AG10803 (cell line): ENCODE results near the gene RNFT1.

Experiments
- DNase-seq: peaks from one replicate; pipeline ENCODE4 v3.0.0; 2010; ENCODE audit warnings: low read depth
- H3K4me3 ChIP-seq: 2 replicates; pipeline ENCODE4 v1.5.1; 2011; ENCODE audit warnings: mild to moderate bottlenecking, low read length, control low read depth
- TF ChIP-seq, protein P1 (sequence below): conservative IDR thresholded peaks from 2 replicates; pipeline ENCODE4 v1.5.1; 2011; ENCODE audit warnings: mild to moderate bottlenecking, low read length, control low read depth, inconsistent platforms

Gene RNFT1

DNA sequence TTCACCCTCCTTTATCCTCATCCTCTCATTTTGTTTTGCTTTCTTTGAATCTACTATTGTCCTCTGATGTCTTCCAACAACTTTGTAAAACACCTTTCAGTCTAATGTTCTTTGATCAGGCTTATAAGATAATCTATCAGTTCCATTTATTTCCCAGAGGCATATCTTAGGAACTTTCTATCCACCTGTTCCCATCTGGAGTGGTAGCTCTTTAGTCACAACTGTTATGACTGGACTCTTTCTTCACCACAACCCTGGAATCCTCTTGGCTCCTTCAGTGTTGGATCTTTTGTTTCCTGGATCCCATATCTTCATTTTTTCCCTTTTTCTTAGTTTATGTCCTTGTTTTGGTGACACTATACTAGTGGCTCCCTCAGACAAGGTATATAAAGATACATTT, 48.1 kb downstream of the RNFT1 start:
- H3K4me3 ChIP-seq: no peak overlapping the region
- TF ChIP-seq, protein P1, sequence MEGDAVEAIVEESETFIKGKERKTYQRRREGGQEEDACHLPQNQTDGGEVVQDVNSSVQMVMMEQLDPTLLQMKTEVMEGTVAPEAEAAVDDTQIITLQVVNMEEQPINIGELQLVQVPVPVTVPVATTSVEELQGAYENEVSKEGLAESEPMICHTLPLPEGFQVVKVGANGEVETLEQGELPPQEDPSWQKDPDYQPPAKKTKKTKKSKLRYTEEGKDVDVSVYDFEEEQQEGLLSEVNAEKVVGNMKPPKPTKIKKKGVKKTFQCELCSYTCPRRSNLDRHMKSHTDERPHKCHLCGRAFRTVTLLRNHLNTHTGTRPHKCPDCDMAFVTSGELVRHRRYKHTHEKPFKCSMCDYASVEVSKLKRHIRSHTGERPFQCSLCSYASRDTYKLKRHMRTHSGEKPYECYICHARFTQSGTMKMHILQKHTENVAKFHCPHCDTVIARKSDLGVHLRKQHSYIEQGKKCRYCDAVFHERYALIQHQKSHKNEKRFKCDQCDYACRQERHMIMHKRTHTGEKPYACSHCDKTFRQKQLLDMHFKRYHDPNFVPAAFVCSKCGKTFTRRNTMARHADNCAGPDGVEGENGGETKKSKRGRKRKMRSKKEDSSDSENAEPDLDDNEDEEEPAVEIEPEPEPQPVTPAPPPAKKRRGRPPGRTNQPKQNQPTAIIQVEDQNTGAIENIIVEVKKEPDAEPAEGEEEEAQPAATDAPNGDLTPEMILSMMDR: no peak
- no peak for DNase-seq

DNA sequence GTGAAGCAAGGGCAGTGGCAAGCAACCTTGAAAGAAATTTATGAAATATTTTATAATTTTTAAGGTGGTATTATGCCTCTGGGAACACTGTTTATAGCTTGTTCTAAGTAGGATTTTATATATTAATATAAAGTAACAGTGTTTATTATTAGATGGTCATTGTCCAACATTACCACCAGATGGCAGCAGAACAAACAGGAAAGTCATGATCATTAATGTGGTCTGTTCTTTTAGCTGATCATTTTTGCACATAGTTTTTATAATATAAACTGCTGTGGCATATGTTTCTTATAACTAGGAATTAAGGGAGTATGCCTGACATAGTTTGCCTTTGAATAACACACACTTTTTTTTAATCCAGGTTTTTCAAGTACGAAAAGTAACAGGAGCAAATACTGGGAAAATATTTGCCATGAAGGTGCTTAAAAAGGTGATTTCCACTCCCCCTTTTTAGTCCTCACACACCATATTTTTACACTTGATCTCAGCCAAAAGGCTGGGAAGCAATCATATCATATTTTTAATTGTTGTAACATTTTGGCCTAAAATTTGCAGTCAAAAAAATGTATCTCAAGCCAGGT, 50.2 kb downstream of the RNFT1 start:
- DNase-seq: peak; percentile 62
- TF ChIP-seq, protein P1: peak; percentile 75
- H3K4me3 ChIP-seq: no peak overlapping the region

DNA sequence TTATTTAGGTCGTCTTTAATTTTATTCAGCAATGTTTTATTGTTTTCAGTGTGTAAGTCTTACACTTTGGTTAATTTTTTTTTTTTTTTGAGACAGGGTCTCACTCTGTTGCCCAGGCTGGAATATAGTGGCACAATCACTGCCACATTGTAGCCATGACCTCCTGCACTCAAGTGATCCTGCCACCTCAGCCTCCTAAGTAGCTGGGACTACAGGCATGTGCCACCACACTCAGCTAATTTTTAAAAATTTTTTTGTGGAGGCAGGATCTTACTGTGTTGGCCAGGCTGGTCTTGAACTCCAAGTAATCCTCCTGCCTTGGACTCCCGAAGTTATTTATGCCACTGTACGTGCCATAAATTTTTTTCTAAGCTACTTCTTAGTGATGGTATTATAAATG, 57.1 kb downstream of the RNFT1 start:
- no peak overlapping the region for H3K4me3 ChIP-seq
- TF ChIP-seq, protein P1: no peak
- DNase-seq: no peak

DNA sequence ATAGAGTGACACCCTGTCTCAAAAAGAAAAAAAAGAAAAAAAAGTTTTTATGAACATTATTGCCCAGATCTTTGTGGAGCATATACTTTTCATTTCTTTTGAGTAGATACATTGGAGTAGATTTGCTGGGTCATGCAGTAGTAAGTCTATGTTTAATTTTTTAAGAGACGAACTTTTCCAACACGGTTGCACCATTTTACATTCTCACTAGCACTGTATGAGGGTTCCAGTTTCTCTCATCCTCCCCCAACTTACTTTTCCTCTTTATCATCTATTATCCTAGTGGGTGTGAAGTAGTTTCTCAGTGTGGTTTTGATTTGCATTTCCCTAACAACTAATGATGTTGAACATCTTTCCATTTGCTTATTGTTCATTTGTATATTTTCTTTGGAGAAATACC, 61.1 kb downstream of the RNFT1 start:
- H3K4me3 ChIP-seq: no peak overlapping the region
- TF ChIP-seq, protein P1: no peak
- no peak for DNase-seq
